ENCODE results near the gene BACH1. TPM values are rescaled to one million over a fixed set of nuclear protein-coding genes. Genes with fewer than 3 reads are reported as not detected.

BACH1 gene
- total and polyA plus RNA-seq, 10 of the 15 experiments (the other 5 are each of a cell fraction or from before 2014, with no cell fraction given) = 3.2 to 25.7 (median 10.5) TPM

- Histone ChIP-seq H3K9ac (ENCODE audit: control insufficient read depth, insufficient read depth, low read length) (no peak overlapping the region), H2AFZ (ENCODE audit: control insufficient read depth, low read depth, low read length) (no peak overlapping the region), H3K4me3 (no peak overlapping the region), H3K27me3 (replicated peaks in 1 of 2; ENCODE audit: control insufficient read depth in 2 of 2, insufficient read depth in 2 of 2, low read length in 1 of 2) (no peaks in the 10 kb centered on the region), H4K20me1 (ENCODE audit: control insufficient read depth, insufficient read depth) (no peaks in the 10 kb centered on the region), H3K36me3 (ENCODE audit: control insufficient read depth in 2 of 2, insufficient read depth in 2 of 2, low read length in 1 of 2) (no peaks in the 10 kb centered on the region; a peak in 2 of 4 replicates), H3K79me2 (ENCODE audit: control insufficient read depth, insufficient read depth, low read length) (no peaks in the 10 kb centered on the region), H3K9me3 (replicated peaks; ENCODE audit: control insufficient read depth, insufficient read depth, low read length) (no peaks in the 10 kb centered on the region; the same call in 1 of the 3 replicates), H3K27ac (ENCODE audit: control insufficient read depth, insufficient read depth) (no peak overlapping the region), H3K4me1 (ENCODE audit: control insufficient read depth, insufficient read depth, low read length) (no peaks in the 10 kb centered on the region), H3K4me2 (ENCODE audit: control insufficient read depth, insufficient read depth) (no peak overlapping the region)
- intact Hi-C loops (cut with micrococcal nuclease; ENCODE audit: unreplicated experiment) = no loop called here
- ChIA-PET SMC1A (ENCODE audit: uncharacterized antibody, unreplicated experiment) (interaction anchor here (0.6 to 4.4 kb wide), 7 partner anchors 11 to 1309 kb away, joined by 3 to 28 read pairs (median 4); no protein-coding TSS in a partner anchor), POLR2A (no interaction called here), RAD21 (ENCODE audit: unreplicated experiment) (interaction anchor here (1.3 to 2.2 kb wide), 3 partner anchors 12 to 17 kb away, joined by 4 to 11 read pairs (median 8); no protein-coding TSS in a partner anchor), CTCF (interaction anchor here (1.1 to 4.9 kb wide), 6 partner anchors 9 to 272 kb away, joined by 3 to 46 read pairs (median 8); no protein-coding TSS in a partner anchor)
- WGBS (ENCODE audit: insufficient coverage, insufficient replicate concordance, low lambda C conversion rate, missing lambda C conversion rate) = 94% methylated on average over 3 of the region's 3 CpGs
- DNase-seq (ENCODE audit: low read depth, low spot score) (no peak), ATAC-seq (no peak), FAIRE-seq (no peak)
- BruUV-seq (replicated peaks) = no TSS peak
- in situ Hi-C loops (cut with MboI) = no loop called here
- TF ChIP-seq NFXL1 (IDR thresholded peaks at IDR 0.05; ENCODE audit: borderline replicate concordance) (no peak), ZBTB33 (IDR thresholded peaks at IDR 0.05) (no peak), BACH1 (IDR thresholded peaks at IDR 0.05; ENCODE audit: borderline replicate concordance) (no peak), ZNF217 (IDR thresholded peaks at IDR 0.05) (no peak), ZBTB11 (CRISPR knock-in tag; IDR thresholded peaks at IDR 0.05) (no peak), GATAD2B (conservative IDR thresholded peaks at IDR 0.05; ENCODE audit: low read depth) (no peak), KAT2A (conservative IDR thresholded peaks at IDR 0.05; ENCODE audit: control insufficient read depth, low read depth, low read length) (no peak), YY1 (IDR thresholded peaks at IDR 0.05; ENCODE audit: low read depth, low read length) (no peak), RCOR1 (conservative IDR thresholded peaks at IDR 0.05; ENCODE audit: low read depth, low read length) (no peak), CHD2 (IDR thresholded peaks at IDR 0.05; ENCODE audit: borderline replicate concordance, low read depth, low read length) (no peak), TCF3 (IDR thresholded peaks at IDR 0.05; ENCODE audit: borderline replicate concordance, insufficient read depth, low read depth, low read length) (no peak), MLLT1 (IDR thresholded peaks at IDR 0.05) (no peak), DPF2 (IDR thresholded peaks at IDR 0.05) (no peak), SREBF2 (IDR thresholded peaks at IDR 0.05; ENCODE audit: low read length) (no peak), POLR2A (IDR thresholded peaks at IDR 0.05; ENCODE audit: low read depth, low read length) (no peak), MEF2A (IDR thresholded peaks at IDR 0.05; ENCODE audit: insufficient read depth, low read depth, low read length) (no peak), PAX5 (IDR thresholded peaks at IDR 0.05; ENCODE audit: borderline replicate concordance, low read depth, low read length) (no peak), IRF3 (IDR thresholded peaks at IDR 0.05) (no peak), TAF1 (IDR thresholded peaks at IDR 0.05; ENCODE audit: borderline replicate concordance, low read depth, low read length) (no peak)
These were observed 61.0 kb downstream of the BACH1 start for GRCh38 chr21:29359718-29360117.

Measured in GM12878 (cell line).